HepG2 (cell line): Measurements from ENCODE around the gene MYD88.

Experiments used
- CTCF ChIP-seq: sonication (generic); formaldehyde crosslinking; IDR thresholded peaks from 2 replicates; pipeline ENCODE4 v1.5.0; 2020; ENCODE audit warnings: mild to moderate bottlenecking, missing genetic modification reagents, moderate library complexity
- EHMT2 ChIP-seq: fragments of 200-600 bp; sonication (generic); IDR thresholded peaks from 2 replicates; pipeline ENCODE4 v1.7.0; 2017; ENCODE audit warnings: antibody characterized with exemption, low read depth, low read length, borderline replicate concordance
- EP300 ChIP-seq, 3 experiments: sonication (generic) in 1 of 3; formaldehyde crosslinking in 1 of 3; IDR thresholded peaks; 2 replicates each; pipeline versions ENCODE4 v1.5.1 to v1.6.1; 2011 to 2020; ENCODE audit warnings: low read depth in 2 of 3, low read length in 2 of 3, borderline replicate concordance in 1 of 3, improper control_type of control experiment in 1 of 3, mild to moderate bottlenecking in 1 of 3, missing genetic modification reagents in 1 of 3, moderate library complexity in 1 of 3
- GABPA ChIP-seq, 2 experiments: IDR thresholded peaks; 2 replicates each; pipeline ENCODE4 v1.6.1; 2011 to 2016; ENCODE audit warnings: low read depth in 2 of 2, low read length in 1 of 2, missing biosample characterization in 1 of 2, missing genetic modification characterization in 1 of 2
- HNRNPH1 ChIP-seq: fragments of 200-400 bp; formaldehyde crosslinking; optimal IDR thresholded peaks from 2 replicates; pipeline ENCODE3; 2017; ENCODE audit warnings: mild to moderate bottlenecking, low read depth, low read length
- KDM5A ChIP-seq: fragments of 200-600 bp; sonication (generic); IDR thresholded peaks from 2 replicates; pipeline ENCODE4 v1.7.0; 2018; ENCODE audit warnings: antibody characterized with exemption, mild to moderate bottlenecking, low read length, borderline replicate concordance
- PLSCR1 ChIP-seq: sonication (generic); formaldehyde crosslinking; IDR thresholded peaks from 2 replicates; pipeline ENCODE4 v1.5.0; 2020; ENCODE audit warnings: missing genetic modification reagents, mild to moderate bottlenecking, borderline replicate concordance
- POLR2A ChIP-seq, 2 experiments: IDR thresholded peaks; 2 replicates each; pipeline ENCODE4 v1.6.1; 2011; ENCODE audit warnings: low read depth in 2 of 2, low read length in 2 of 2, mild to moderate bottlenecking in 1 of 2, moderate library complexity in 1 of 2; ENCODE audit not compliant: insufficient read depth in 1 of 2
- ZBTB20 ChIP-seq: sonication (generic); formaldehyde crosslinking; IDR thresholded peaks from 2 replicates; pipeline ENCODE4 v1.8.1; 2023; ENCODE audit warnings: missing genetic modification reagents, low read depth, mild to moderate bottlenecking, borderline replicate concordance
- ZNF354B ChIP-seq: sonication (generic); formaldehyde crosslinking; IDR thresholded peaks from 2 replicates; pipeline ENCODE4 v1.8.0; 2022; ENCODE audit warnings: mild to moderate bottlenecking, missing genetic modification reagents
- ZNF772 ChIP-seq: sonication (generic); formaldehyde crosslinking; IDR thresholded peaks from 2 replicates; pipeline ENCODE4 v1.5.0; 2020; ENCODE audit warnings: mild to moderate bottlenecking, missing genetic modification reagents

- TF ChIP-seq EP300 (IDR thresholded peaks at IDR 0.05; ENCODE audit: low read depth in 2 of 2, low read length in 2 of 2) (no peak), EP300 (CRISPR knock-in tag; IDR thresholded peaks at IDR 0.05; ENCODE audit: borderline replicate concordance) (no peak), KDM5A (no peak), EHMT2 (no peak), CTCF (CRISPR knock-in tag) (no peak), GABPA (IDR thresholded peaks at IDR 0.05; ENCODE audit: low read depth, low read length) (no peak), GABPA (CRISPR knock-in tag; IDR thresholded peaks at IDR 0.05; ENCODE audit: low read depth) (no peak), HNRNPH1 (no peak), POLR2A (IDR thresholded peaks at IDR 0.05; ENCODE audit: insufficient read depth in 1 of 2, low read depth in 2 of 2, low read length in 2 of 2) (no peak), PLSCR1 (CRISPR knock-in tag) (no peak), ZBTB20 (CRISPR knock-in tag) (no peak), ZNF772 (no peak), ZNF354B (CRISPR knock-in tag) (no peak)
Measured at GRCh38 chr3:38173834-38174418, 35.5 kb downstream of the MYD88 start.
